HFFc6 (cell line): ENCODE results near the gene CELF4. TPM values are rescaled to one million over a fixed set of nuclear protein-coding genes. Genes with fewer than 3 reads are reported as not detected.

ENCODE experiments used
- DNase-seq: peaks from one replicate; pipeline ENCODE4 v3.0.0-alpha.2; 2018
- H3K27ac Mint-ChIP-seq: 2 replicates; pipeline ENCODE4 v1.8.0; 2020; ENCODE audit warnings: mild to moderate bottlenecking, mixed read lengths
- H3K27me3 Mint-ChIP-seq: 2 replicates; pipeline ENCODE4 v1.8.0; 2021; ENCODE audit warnings: mild to moderate bottlenecking, moderate library complexity, mixed read lengths; ENCODE audit not compliant: insufficient read depth
- H3K36me3 Mint-ChIP-seq: 2 replicates; pipeline ENCODE4 v1.8.0; 2021; ENCODE audit warnings: low read depth, mixed read lengths
- H3K4me1 Mint-ChIP-seq: 2 replicates; pipeline ENCODE4 v1.8.0; 2020; ENCODE audit warnings: low read depth, mixed read lengths
- H3K4me3 Mint-ChIP-seq: 2 replicates; pipeline ENCODE4 v1.8.0; 2020; ENCODE audit warnings: mild to moderate bottlenecking, moderate library complexity, mixed read lengths
- H3K9me3 Mint-ChIP-seq: 2 replicates; pipeline ENCODE4 v1.8.0; 2020; ENCODE audit warnings: mild to moderate bottlenecking, mixed read lengths
- total RNA-seq, 6 experiments: library from RNA; stranded (reverse); fragmentation: NEBNext Ultra II Directional; extraction: Animal tissue kit (Norgen Biotek cat#: 25700); gene quantifications; 2 replicates in 1 of 6; 3 replicates in 5 of 6; pipeline ENCODE4 v1.2.3, GENCODE V29; 2021
- TF ChIP-seq, protein P1 (sequence below): fragments of 200-600 bp; sonication (generic); IDR thresholded peaks from 2 replicates; pipeline ENCODE4 v1.5.0; 2021; ENCODE audit warnings: antibody characterized with exemption, mild to moderate bottlenecking

Gene CELF4
- total RNA-seq, 6 experiments from 2014 or later: not detected

DNA sequence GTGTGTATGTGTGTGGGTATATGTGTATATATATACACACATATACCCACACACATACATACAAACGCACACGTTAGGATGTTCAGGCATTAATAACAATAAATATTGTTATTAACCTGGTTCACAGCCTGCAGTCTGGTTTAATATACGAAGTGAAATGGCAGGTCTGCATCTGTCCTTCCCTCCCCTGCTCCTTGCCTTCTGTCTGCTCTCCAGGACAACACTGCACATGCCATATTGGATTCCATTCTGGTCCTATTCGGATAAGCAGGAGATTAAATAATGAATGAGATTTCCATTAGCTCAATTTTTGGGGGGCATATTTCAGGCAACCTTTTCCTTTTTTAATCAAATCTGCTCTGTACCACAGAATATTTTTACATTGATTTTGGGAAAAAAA, 158.0 kb downstream of the CELF4 start:
- Mint-ChIP-seq H3K4me1 (peaks cover 23% of the 10 kb centered on the region), H3K4me3 (no peak overlapping the region), H3K27me3 (peaks cover 6% of the 10 kb centered on the region), H3K27ac (no peak overlapping the region), H3K36me3 (no peaks in the 10 kb centered on the region), H3K9me3 (no peaks in the 10 kb centered on the region)
- TF ChIP-seq, protein P1, sequence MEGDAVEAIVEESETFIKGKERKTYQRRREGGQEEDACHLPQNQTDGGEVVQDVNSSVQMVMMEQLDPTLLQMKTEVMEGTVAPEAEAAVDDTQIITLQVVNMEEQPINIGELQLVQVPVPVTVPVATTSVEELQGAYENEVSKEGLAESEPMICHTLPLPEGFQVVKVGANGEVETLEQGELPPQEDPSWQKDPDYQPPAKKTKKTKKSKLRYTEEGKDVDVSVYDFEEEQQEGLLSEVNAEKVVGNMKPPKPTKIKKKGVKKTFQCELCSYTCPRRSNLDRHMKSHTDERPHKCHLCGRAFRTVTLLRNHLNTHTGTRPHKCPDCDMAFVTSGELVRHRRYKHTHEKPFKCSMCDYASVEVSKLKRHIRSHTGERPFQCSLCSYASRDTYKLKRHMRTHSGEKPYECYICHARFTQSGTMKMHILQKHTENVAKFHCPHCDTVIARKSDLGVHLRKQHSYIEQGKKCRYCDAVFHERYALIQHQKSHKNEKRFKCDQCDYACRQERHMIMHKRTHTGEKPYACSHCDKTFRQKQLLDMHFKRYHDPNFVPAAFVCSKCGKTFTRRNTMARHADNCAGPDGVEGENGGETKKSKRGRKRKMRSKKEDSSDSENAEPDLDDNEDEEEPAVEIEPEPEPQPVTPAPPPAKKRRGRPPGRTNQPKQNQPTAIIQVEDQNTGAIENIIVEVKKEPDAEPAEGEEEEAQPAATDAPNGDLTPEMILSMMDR: no peak
- no peak for DNase-seq

DNA sequence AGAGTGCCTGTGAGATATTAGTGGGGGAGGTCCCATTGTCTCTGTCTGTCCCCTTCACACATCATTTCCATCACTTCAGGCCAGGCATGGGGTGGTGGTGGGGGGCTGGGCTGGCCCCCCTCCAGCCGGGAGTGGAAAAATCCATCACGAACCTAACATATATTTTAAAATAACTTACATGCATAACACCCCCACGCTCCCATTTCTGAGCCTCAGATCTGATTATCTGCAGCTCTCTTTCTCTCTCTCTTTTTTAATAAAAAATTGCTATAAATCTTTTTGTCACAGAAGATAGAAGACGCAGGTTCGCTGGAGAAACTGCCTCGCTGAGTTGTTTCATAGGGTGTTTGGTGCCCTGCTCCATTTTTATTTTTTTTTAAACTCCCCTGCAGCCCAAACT, 159.8 kb downstream of the CELF4 start:
- Mint-ChIP-seq H3K27me3 (peaks cover 5% of the 10 kb centered on the region), H3K4me1 (peaks cover 30% of the 10 kb centered on the region), H3K4me3 (no peak overlapping the region), H3K36me3 (no peaks in the 10 kb centered on the region), H3K27ac (no peak overlapping the region), H3K9me3 (no peaks in the 10 kb centered on the region)
- TF ChIP-seq, protein P1: no peak
- no peak for DNase-seq

DNA sequence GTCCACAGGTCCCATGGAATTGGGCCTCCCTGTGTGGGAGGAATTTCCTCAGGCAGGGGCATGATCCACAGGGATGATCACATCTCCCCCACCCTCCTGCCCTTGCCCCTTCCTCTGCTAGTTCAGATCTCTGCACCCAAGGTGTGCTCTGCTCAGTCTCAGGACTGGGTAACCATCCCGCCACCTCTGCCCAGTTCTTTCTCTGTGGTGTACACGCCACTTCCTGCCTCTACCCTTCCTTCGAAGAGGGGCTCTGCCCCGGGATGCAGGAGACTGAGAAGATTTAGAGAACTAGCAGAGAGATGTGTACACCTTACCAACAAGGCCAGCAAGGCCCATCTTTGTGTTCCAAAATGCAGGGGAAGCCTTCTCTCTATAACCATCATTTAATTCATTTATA, 160.4 kb downstream of the CELF4 start:
- H3K4me1 Mint-ChIP-seq: peaks cover 30% of the 10 kb centered on the region
- no peak overlapping the region for H3K27ac Mint-ChIP-seq
- no peaks in the 10 kb centered on the region for H3K9me3 Mint-ChIP-seq
- no peaks in the 10 kb centered on the region for H3K36me3 Mint-ChIP-seq
- DNase-seq: no peak
- H3K4me3 Mint-ChIP-seq: no peak overlapping the region
- TF ChIP-seq, protein P1: no peak
- H3K27me3 Mint-ChIP-seq: peaks cover 2% of the 10 kb centered on the region

DNA sequence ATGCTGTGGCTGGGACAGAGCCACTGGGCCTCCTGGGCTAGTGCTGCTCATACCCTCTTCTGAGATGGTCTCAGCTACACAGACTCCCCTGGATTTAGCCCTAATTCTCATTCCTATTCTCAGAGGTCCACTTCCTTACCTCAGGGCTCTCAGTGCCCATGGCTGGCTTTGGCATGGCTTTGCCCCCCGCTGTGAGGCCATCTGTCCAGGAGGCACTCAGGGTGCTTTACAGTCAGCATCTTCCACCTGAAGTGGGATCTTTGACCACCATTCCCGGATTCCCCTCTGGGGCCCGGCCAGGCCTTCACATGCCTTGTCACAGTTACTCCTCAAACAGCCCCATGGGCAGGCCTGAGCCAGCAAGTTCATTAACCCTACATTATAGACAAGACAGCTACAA, 161.8 kb downstream of the CELF4 start:
- Mint-ChIP-seq H3K27ac (peak overlapping the region; percentile 94; the same call in 1 of the 2 replicates), H3K9me3 (no peaks in the 10 kb centered on the region), H3K36me3 (no peaks in the 10 kb centered on the region), H3K27me3 (peaks cover 2% of the 10 kb centered on the region; the same call in 1 of the 2 replicates), H3K4me3 (no peak overlapping the region), H3K4me1 (peaks cover 32% of the 10 kb centered on the region)
- TF ChIP-seq, protein P1: no peak
- DNase-seq: no peak

DNA sequence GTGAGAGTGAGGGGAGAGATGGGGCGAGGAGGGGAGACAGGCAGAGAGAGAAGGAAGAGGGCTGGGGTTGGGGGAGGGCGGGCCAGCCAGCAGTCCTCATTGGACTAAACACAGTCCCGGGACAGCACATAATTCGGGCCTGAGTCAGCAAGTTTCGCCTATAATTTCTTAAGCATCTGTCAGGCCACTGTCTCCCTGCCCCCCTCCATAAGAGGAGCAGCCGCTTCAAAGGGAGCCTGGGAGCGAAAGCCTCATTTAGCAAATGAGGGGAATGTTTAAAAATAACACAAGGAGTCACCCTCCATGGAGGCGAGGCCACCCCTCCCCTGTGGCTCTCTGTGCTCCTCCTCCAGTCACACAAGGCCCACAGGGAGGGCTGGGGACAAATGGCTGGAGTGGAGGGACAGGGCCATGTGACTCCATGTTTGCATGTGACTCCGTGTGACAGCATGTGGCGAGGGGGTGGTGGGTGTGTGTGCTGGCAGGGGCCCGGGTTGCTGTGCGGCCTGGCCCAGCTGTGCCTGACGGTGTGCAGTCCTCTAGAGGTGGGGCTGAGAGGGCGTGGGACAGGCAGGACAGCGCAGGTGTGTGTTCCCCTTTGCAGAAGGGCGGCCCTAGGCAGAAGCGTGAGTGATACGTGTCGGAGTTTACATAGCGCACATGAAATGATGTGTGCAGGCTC, 162.4 kb downstream of the CELF4 start:
- peak; percentile 95 for DNase-seq
- H3K4me1 Mint-ChIP-seq: peaks cover 38% of the 10 kb centered on the region
- peaks cover 2% of the 10 kb centered on the region; the same call in 1 of the 2 replicates for H3K27me3 Mint-ChIP-seq
- TF ChIP-seq, protein P1: no peak
- peak overlapping the region; percentile 44 for H3K4me3 Mint-ChIP-seq
- no peaks in the 10 kb centered on the region for H3K36me3 Mint-ChIP-seq
- H3K9me3 Mint-ChIP-seq: no peaks in the 10 kb centered on the region
- H3K27ac Mint-ChIP-seq: peak overlapping the region; percentile 94
